ENCODE measurements around the gene ABCB8.

DNA sequence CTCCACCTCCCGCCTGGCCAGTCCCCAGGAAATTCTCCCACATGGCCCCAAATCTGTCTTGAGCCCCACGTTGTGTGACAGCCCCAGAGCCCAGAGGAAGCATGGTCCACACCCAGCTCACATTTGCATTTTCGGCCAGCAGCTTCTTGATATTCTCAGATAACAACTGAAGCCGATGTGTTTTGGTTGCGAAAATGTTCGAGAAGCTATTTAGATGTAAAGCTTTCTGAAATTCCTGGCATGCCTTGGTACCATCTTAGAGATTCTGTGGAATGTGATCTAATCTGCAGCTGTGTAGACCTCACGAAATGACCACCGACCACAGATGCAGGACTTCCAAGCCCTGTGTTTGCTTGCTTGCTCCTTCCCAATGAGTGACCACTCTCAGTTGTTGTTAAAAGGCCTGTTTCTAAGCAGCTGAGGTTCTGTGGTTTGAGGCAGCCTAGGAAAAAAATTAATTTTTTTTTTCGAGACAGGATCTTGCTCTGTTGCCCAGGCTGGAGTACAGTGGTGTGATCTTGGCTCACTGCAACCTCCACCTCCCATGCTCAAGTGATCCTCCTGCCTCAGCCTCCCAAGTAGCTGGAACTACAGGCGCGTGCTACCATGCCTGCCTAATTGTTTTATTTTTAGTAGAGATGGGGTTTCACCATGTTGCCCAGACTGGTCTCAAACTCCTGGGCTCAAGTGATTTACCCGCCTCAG, 40.0 kb downstream of the ABCB8 start:
- TF ChIP-seq YY1 (IDR thresholded peaks at IDR 0.05) (no peak), MAX (IDR thresholded peaks at IDR 0.05) (no peak)
- TF ChIP-seq, protein P1, sequence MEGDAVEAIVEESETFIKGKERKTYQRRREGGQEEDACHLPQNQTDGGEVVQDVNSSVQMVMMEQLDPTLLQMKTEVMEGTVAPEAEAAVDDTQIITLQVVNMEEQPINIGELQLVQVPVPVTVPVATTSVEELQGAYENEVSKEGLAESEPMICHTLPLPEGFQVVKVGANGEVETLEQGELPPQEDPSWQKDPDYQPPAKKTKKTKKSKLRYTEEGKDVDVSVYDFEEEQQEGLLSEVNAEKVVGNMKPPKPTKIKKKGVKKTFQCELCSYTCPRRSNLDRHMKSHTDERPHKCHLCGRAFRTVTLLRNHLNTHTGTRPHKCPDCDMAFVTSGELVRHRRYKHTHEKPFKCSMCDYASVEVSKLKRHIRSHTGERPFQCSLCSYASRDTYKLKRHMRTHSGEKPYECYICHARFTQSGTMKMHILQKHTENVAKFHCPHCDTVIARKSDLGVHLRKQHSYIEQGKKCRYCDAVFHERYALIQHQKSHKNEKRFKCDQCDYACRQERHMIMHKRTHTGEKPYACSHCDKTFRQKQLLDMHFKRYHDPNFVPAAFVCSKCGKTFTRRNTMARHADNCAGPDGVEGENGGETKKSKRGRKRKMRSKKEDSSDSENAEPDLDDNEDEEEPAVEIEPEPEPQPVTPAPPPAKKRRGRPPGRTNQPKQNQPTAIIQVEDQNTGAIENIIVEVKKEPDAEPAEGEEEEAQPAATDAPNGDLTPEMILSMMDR (IDR thresholded peaks at IDR 0.05; ENCODE audit: low read depth, low read length, missing input control), result no peak

Measured in liver (tissue), 2 donors.